HepG2 (cell line): ENCODE results near the gene CPAMD8.
"Not testable (repeated sequence)": the region's sequence is repeated elsewhere in the genome, so short reads cannot be mapped to it uniquely, and the experiment has no call there.

Source experiments
- BCLAF1 ChIP-seq: fragments of 450-650 bp; IDR thresholded peaks from 2 replicates; pipeline ENCODE4 v1.6.1; 2017; ENCODE audit warnings: mild to moderate bottlenecking
- CREB1 ChIP-seq, 2 experiments: fragments of 450-650 bp in 1 of 2; IDR thresholded peaks; 2 replicates each; pipeline ENCODE4 v1.6.1; 2016 to 2017; ENCODE audit warnings: control low read depth in 1 of 2, mild to moderate bottlenecking in 1 of 2, missing compliant biosample characterization in 1 of 2, missing genetic modification characterization in 1 of 2
- EZH2 ChIP-seq: conservative IDR thresholded peaks from 2 replicates; pipeline ENCODE4 v1.6.1; 2012; ENCODE audit warnings: mild to moderate bottlenecking, low read depth, low read length, moderate library complexity
- FOSL1 ChIP-seq: sonication (generic); formaldehyde crosslinking; IDR thresholded peaks from 2 replicates; pipeline ENCODE4 v1.9.0; 2021; ENCODE audit warnings: missing genetic modification reagents, borderline replicate concordance
- PATZ1 ChIP-seq: sonication (generic); formaldehyde crosslinking; IDR thresholded peaks from 2 replicates; pipeline ENCODE4 v1.4.0; 2020; ENCODE audit warnings: missing genetic modification reagents
- POLR2A ChIP-seq, 2 experiments: IDR thresholded peaks; 2 replicates each; pipeline ENCODE4 v1.6.1; 2011; ENCODE audit warnings: low read depth in 2 of 2, low read length in 2 of 2, mild to moderate bottlenecking in 1 of 2, moderate library complexity in 1 of 2; ENCODE audit not compliant: insufficient read depth in 1 of 2
- POLR2AphosphoS5 ChIP-seq: IDR thresholded peaks from 2 replicates; pipeline ENCODE4 v1.6.1; 2012; ENCODE audit warnings: low read depth, low read length
- REST ChIP-seq, 2 experiments: IDR thresholded peaks; 2 replicates each; pipeline ENCODE4 v1.6.1; 2011 to 2012; ENCODE audit warnings: low read length in 2 of 2, borderline replicate concordance in 1 of 2, low read depth in 1 of 2, mild to moderate bottlenecking in 1 of 2, moderate library complexity in 1 of 2
- TAF1 ChIP-seq: sonication (generic); formaldehyde crosslinking; IDR thresholded peaks from 2 replicates; pipeline ENCODE4 v1.4.0; 2020; ENCODE audit warnings: missing genetic modification reagents
- ZNF431 ChIP-seq: sonication (generic); formaldehyde crosslinking; IDR thresholded peaks from 2 replicates; pipeline ENCODE4 v1.9.0; 2022; ENCODE audit warnings: missing genetic modification reagents, low read depth, mild to moderate bottlenecking, borderline replicate concordance
- ZNF609 ChIP-seq: sonication (generic); formaldehyde crosslinking; IDR thresholded peaks from 2 replicates; pipeline ENCODE4 v1.4.0; 2020; ENCODE audit warnings: mild to moderate bottlenecking, missing genetic modification reagents, borderline replicate concordance

- TF ChIP-seq FOSL1 (CRISPR knock-in tag); BCLAF1; EZH2; POLR2AphosphoS5; REST (IDR thresholded peaks at IDR 0.05; ENCODE audit: borderline replicate concordance in 1 of 2, low read depth in 1 of 2, low read length in 2 of 2); ZNF431; TAF1 (CRISPR knock-in tag); PATZ1 (CRISPR knock-in tag); POLR2A (IDR thresholded peaks at IDR 0.05; ENCODE audit: insufficient read depth in 1 of 2, low read depth in 2 of 2, low read length in 2 of 2); CREB1 (IDR thresholded peaks at IDR 0.05); CREB1 (CRISPR knock-in tag; IDR thresholded peaks at IDR 0.05); ZNF609 (CRISPR knock-in tag): not testable (repeated sequence)
Measured at GRCh38 chr19:16958277-16958676, 68.3 kb downstream of the CPAMD8 start.
